Measurements from ENCODE around the gene FRYL.

FRYL gene

DNA sequence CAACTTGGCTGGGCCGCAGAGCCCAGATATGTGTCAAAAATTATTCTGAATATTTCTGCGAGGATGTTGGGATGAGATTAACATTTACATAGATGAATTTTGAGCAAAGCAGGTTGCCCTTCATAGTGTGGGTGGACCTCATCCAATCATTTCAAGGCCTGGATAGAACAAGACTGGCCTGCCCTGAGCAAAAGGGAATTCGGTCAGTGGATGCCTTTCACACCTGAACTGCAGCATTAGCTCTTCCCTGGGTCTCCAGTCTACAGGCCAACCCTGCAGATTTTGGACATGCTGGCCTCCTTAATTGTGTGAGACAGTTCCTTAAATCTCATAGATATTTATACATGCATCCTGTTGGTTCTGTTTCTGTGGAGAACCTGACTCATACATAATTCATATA is 329.3 kb downstream of the FRYL start:
- TF ChIP-seq, protein P1, sequence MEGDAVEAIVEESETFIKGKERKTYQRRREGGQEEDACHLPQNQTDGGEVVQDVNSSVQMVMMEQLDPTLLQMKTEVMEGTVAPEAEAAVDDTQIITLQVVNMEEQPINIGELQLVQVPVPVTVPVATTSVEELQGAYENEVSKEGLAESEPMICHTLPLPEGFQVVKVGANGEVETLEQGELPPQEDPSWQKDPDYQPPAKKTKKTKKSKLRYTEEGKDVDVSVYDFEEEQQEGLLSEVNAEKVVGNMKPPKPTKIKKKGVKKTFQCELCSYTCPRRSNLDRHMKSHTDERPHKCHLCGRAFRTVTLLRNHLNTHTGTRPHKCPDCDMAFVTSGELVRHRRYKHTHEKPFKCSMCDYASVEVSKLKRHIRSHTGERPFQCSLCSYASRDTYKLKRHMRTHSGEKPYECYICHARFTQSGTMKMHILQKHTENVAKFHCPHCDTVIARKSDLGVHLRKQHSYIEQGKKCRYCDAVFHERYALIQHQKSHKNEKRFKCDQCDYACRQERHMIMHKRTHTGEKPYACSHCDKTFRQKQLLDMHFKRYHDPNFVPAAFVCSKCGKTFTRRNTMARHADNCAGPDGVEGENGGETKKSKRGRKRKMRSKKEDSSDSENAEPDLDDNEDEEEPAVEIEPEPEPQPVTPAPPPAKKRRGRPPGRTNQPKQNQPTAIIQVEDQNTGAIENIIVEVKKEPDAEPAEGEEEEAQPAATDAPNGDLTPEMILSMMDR (conservative IDR thresholded peaks at IDR 0.05; ENCODE audit: control insufficient read depth, insufficient read depth, low read depth, low read length) = no peak
- no peak for DNase-seq (ENCODE audit: low read depth)
- no peak overlapping the region for H3K4me3 ChIP-seq (ENCODE audit: control insufficient read depth, low read depth, low read length)

DNA sequence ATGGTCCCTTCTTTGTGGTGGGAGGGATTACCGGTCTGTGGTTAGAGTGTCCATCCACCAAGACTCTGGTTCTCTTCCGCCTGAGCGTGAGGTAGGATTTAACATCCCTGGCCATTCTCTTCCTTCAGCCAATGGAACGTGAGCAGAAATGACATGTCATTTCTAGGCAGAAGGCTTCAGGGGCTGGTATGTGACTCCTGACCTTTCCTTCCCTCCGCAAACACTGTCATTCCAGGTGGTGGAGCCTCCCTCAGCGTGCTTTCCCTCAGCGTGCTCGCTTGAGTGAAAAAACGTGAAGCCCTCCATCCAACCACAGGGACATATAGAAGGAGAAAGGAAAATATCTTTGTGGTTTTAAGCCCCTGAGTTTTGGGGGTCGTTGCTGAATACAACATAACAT is 330.9 kb downstream of the FRYL start:
- no peak for DNase-seq (ENCODE audit: low read depth)
- no peak overlapping the region for H3K4me3 ChIP-seq (ENCODE audit: control insufficient read depth, low read depth, low read length)
- TF ChIP-seq, protein P1 (conservative IDR thresholded peaks at IDR 0.05; ENCODE audit: control insufficient read depth, insufficient read depth, low read depth, low read length) = no peak

Data from fibroblast of mammary gland (primary cell).